Stromal cell of bone marrow (primary cell): ENCODE results near the gene VSTM2A.

ENCODE experiments used
- DNase-seq: peaks from one replicate; pipeline ENCODE4 v3.0.0-alpha.2; 2012; ENCODE audit warnings: low read depth

VSTM2A gene

GRCh38 chr7:54615537-54615936 is 73.4 kb downstream of the VSTM2A start:
- DNase-seq, result no peak
